HepG2 (cell line): ENCODE results near the gene MRPL10. TPM values are rescaled to one million over a fixed set of nuclear protein-coding genes. Genes with fewer than 3 reads are reported as not detected.

Experiments used
- ATAC-seq: fragments of 200-7000 bp; cut with Tn5 transposase; 3 replicates; pipeline ENCODE4 v1.9.1; 2020; ENCODE audit warnings: mild to moderate bottlenecking, moderate library complexity
- BruUV-seq: library from RNA; stranded (reverse); fragments of 400-500 nt; replicated peaks from 2 replicates; lab custom pipeline; 2021; lab: Mats Ljungman, UMichigan
- CTCF ChIA-PET: fragments of 300-600 bp; formaldehyde crosslinking; extraction: SDS; loops from one replicate; lab custom pipeline; 2021; ENCODE audit warnings: low total read pairs, inconsistent platforms, low intra/inter-chr PET ratio; lab: Yijun Ruan, JAX
- POLR2A ChIA-PET: fragments of 350-600 bp; sonication (Branson Sonifier 250); formaldehyde crosslinking; loops from one replicate; lab custom pipeline; 2020; ENCODE audit warnings: antibody characterized with exemption, inconsistent platforms; lab: Yijun Ruan, JAX
- DNase-seq: peaks from one replicate; pipeline ENCODE4 v3.0.0-alpha.2; 2015; ENCODE audit warnings: low spot score
- FAIRE-seq: peaks from 3 replicates; lab custom pipeline; 2011; peaks lifted over from hg19 to GRCh38; lab: Jason Lieb, UNC
- H2AFZ ChIP-seq: one replicate; pipeline ENCODE4 v1.6.1; 2011; ENCODE audit warnings: low read length, inconsistent platforms
- H3K27ac ChIP-seq: fragments of 300-600 bp; 3 replicates; pipeline ENCODE4 v1.8.0; 2011; ENCODE audit warnings: mixed run types, mild to moderate bottlenecking, mixed read lengths, low read length, inconsistent platforms; ENCODE audit not compliant: insufficient read depth; ENCODE audit errors: extremely low read length
- H3K27me3 ChIP-seq, 2 experiments: fragments of 200-600 bp in 1 of 2; 2 replicates in 1 of 2; 3 replicates in 1 of 2; pipeline versions ENCODE4 v1.6.0 to v1.8.0; 2011; ENCODE audit warnings: low read length in 2 of 2, mild to moderate bottlenecking in 2 of 2, moderate library complexity in 2 of 2, inconsistent platforms in 1 of 2; ENCODE audit not compliant: insufficient read depth in 2 of 2, control insufficient read depth in 1 of 2
- H3K36me3 ChIP-seq, 2 experiments: fragments of 200-600 bp in 1 of 2; replicated peaks in 1 of 2; 2 replicates in 1 of 2; 3 replicates in 1 of 2; pipeline versions ENCODE4 v1.5.1 to v1.8.0; 2011; ENCODE audit warnings: low read length in 2 of 2, inconsistent platforms in 1 of 2; ENCODE audit not compliant: insufficient read depth in 2 of 2, control insufficient read depth in 1 of 2
- H3K4me1 ChIP-seq: 2 replicates; pipeline ENCODE4 v1.5.1; 2012; ENCODE audit warnings: low read length, inconsistent platforms; ENCODE audit not compliant: insufficient read depth
- H3K4me2 ChIP-seq: 2 replicates; pipeline ENCODE4 v1.6.0; 2011; ENCODE audit warnings: low read depth, low read length, inconsistent platforms
- H3K4me3 ChIP-seq, 3 experiments: fragments of 200-600 bp in 1 of 3; sonication (generic), shearing (Covaris generic) in 1 of 3; replicated peaks in 1 of 3; 2 replicates each; pipeline ENCODE4 v1.5.1; 2011 to 2016; ENCODE audit warnings: low read length in 3 of 3, inconsistent platforms in 2 of 3, low read depth in 2 of 3, mild to moderate bottlenecking in 2 of 3, control low read depth in 1 of 3, mixed read lengths in 1 of 3; ENCODE audit not compliant: insufficient read depth in 1 of 3
- H3K79me2 ChIP-seq: one replicate; pipeline ENCODE4 v1.6.1; 2011; ENCODE audit warnings: low read length, inconsistent platforms; ENCODE audit not compliant: insufficient read depth
- H3K9ac ChIP-seq: 2 replicates; pipeline ENCODE4 v1.6.0; 2011; ENCODE audit warnings: mild to moderate bottlenecking, low read depth, low read length, inconsistent platforms; ENCODE audit not compliant: insufficient read depth
- H3K9me3 ChIP-seq: 2 replicates; pipeline ENCODE4 v1.5.1; 2012; ENCODE audit warnings: mild to moderate bottlenecking, low read length
- H4K20me1 ChIP-seq: 2 replicates; pipeline ENCODE4 v1.6.0; 2011; ENCODE audit warnings: inconsistent platforms, mild to moderate bottlenecking, low read length, moderate library complexity; ENCODE audit not compliant: insufficient read depth
- FOSL1 ChIP-seq: sonication (generic); formaldehyde crosslinking; IDR thresholded peaks from 2 replicates; pipeline ENCODE4 v1.9.0; 2021; ENCODE audit warnings: missing genetic modification reagents, borderline replicate concordance
- FOXA3 ChIP-seq: IDR thresholded peaks from 2 replicates; pipeline ENCODE4 v1.6.1; 2016; ENCODE audit warnings: missing genetic modification reagents, missing compliant biosample characterization
- NBN ChIP-seq: fragments of 450-650 bp; conservative IDR thresholded peaks from 2 replicates; pipeline ENCODE4 v1.6.1; 2017
- SOX13 ChIP-seq, 3 experiments: fragments of 450-650 bp in 1 of 3; sonication (generic) in 1 of 3; formaldehyde crosslinking in 1 of 3; IDR thresholded peaks in 2 of 3; conservative IDR thresholded peaks in 1 of 3; 2 replicates each; pipeline versions ENCODE4 v1.5.0 to v1.6.1; 2016 to 2020; ENCODE audit warnings: antibody characterized with exemption in 1 of 3, mild to moderate bottlenecking in 1 of 3, missing compliant biosample characterization in 1 of 3, missing genetic modification reagents in 1 of 3, moderate library complexity in 1 of 3
- TBP ChIP-seq: sonication (generic); formaldehyde crosslinking; IDR thresholded peaks from 2 replicates; pipeline ENCODE4 v1.5.0; 2020; ENCODE audit warnings: missing genetic modification reagents
- YEATS4 ChIP-seq: sonication (generic); formaldehyde crosslinking; IDR thresholded peaks from 2 replicates; pipeline ENCODE4 v1.4.0; 2020; ENCODE audit warnings: missing genetic modification reagents, borderline replicate concordance
- ZFP1 ChIP-seq: IDR thresholded peaks from 2 replicates; pipeline ENCODE4 v1.6.1; 2016
- ZNF230 ChIP-seq: sonication (generic); formaldehyde crosslinking; IDR thresholded peaks from 2 replicates; pipeline ENCODE4 v1.4.0; 2020; ENCODE audit warnings: mild to moderate bottlenecking, missing genetic modification reagents
- ZNF337 ChIP-seq: sonication (generic); formaldehyde crosslinking; IDR thresholded peaks from 2 replicates; pipeline ENCODE4 v1.5.1; 2020; ENCODE audit warnings: missing genetic modification reagents, low read depth, mild to moderate bottlenecking, borderline replicate concordance
- ZNF468 ChIP-seq: sonication (generic); formaldehyde crosslinking; IDR thresholded peaks from 2 replicates; pipeline ENCODE4 v1.8.0; 2022; ENCODE audit warnings: mild to moderate bottlenecking, moderate library complexity, missing genetic modification reagents
- ZNF570 ChIP-seq: sonication (generic); formaldehyde crosslinking; IDR thresholded peaks from 2 replicates; pipeline ENCODE4 v1.4.0; 2020; ENCODE audit warnings: mild to moderate bottlenecking, missing genetic modification reagents, borderline replicate concordance
- ZNF768 ChIP-seq: sonication (generic); formaldehyde crosslinking; IDR thresholded peaks from 2 replicates; pipeline ENCODE4 v1.4.0; 2020; ENCODE audit warnings: missing genetic modification reagents
- ZNF792 ChIP-seq: IDR thresholded peaks from 2 replicates; pipeline ENCODE4 v1.6.1; 2016
- WGBS: methylation state at CpG from one replicate; pipeline ENCODE4 v1.1.6; 2017; ENCODE audit warnings: low lambda C conversion rate; 5-methylcytosine and 5-hydroxymethylcytosine counted together
- in situ Hi-C: cut with HindIII; loops from 2 replicates; pipeline ENCODE4 v1.10.0; 2017; ENCODE audit warnings: low pct_unique_long_range_greater_than_20kb; ENCODE audit not compliant: extremely low pct_ligation_motif_present
- intact Hi-C: fragments of 100-400 bp; cut with micrococcal nuclease; formaldehyde crosslinking; loops from one replicate; pipeline ENCODE4 v1.10.0; 2022; ENCODE audit not compliant: unreplicated experiment
- polyA plus RNA-seq, 8 experiments: library from polyadenylated mRNA; depleted of rRNA in 3 of 8; stranded (reverse) in 7 of 8; unstranded in 1 of 8; fragments of >200 nt; fragmentation: Illumina TruSeq in 4 of 8; extraction: Trizol in 4 of 8; gene quantifications; 2 replicates each; pipeline versions ENCODE4 v1.2.1 to v1.2.3, GENCODE V29; 2011 to 2016; ENCODE audit warnings: low read depth in 4 of 8, missing spikeins in 1 of 8, mixed read lengths in 1 of 8; ENCODE audit not compliant: insufficient read depth in 1 of 8
- total RNA-seq, 5 experiments: library from RNA; depleted of rRNA; stranded (reverse); fragments of >200 nt; fragmentation: Illumina TruSeq; extraction: Trizol; gene quantifications; 2 replicates each; pipeline ENCODE4 v1.2.3, GENCODE V29; 2016; ENCODE audit warnings: low read depth in 1 of 5
- TF ChIP-seq, protein P1 (sequence below): sonication (generic); formaldehyde crosslinking; IDR thresholded peaks from 2 replicates; pipeline ENCODE4 v1.9.0; 2021; ENCODE audit warnings: missing genetic modification reagents, mild to moderate bottlenecking, borderline replicate concordance
- TF ChIP-seq, protein P2 (sequence below): sonication (generic); formaldehyde crosslinking; IDR thresholded peaks from 2 replicates; pipeline ENCODE4 v1.4.0; 2020; ENCODE audit warnings: missing genetic modification reagents

Gene MRPL10
- total and polyA plus RNA-seq, 2 of the 13 experiments (the other 11 are each of a cell fraction or from before 2014, with no cell fraction given): 56.7 to 149 TPM

DNA sequence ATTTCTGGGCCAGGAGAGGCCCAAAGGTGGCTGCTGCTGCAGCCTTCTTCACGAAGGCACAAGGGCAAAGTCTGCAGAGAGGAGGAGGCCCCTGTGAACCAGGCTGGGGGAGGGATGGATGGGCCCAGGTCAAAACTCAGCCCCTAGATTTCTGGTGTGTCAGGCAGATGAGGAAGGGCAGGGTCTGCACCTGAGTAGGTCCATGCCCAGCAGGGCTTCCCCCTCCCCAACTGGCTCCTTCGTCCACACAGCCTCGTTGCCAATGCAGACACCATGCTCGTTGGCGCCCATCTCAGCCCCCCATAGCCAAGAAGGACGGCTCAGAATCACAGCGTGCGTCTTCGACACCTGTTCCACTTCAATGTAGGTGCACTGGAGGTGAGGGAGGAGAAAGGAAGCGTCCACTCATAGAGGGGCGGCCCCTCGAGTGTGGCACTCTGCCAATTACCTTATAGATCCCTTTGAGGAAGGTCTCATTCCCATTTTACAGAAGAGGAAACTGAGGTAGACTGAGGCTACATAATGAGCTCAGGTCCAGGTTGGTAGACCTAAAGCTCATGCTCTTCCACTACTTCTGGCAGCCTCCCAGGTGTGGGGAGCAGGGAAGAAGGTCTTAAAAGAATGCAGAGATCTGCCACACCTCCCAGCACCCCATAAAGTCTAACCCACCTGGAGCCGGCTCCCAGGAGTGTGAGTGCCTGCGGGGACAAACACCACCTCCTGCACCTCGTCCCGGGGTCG lies 8.8 kb upstream of the MRPL10 start (continued):
- TF ChIP-seq, protein P1, sequence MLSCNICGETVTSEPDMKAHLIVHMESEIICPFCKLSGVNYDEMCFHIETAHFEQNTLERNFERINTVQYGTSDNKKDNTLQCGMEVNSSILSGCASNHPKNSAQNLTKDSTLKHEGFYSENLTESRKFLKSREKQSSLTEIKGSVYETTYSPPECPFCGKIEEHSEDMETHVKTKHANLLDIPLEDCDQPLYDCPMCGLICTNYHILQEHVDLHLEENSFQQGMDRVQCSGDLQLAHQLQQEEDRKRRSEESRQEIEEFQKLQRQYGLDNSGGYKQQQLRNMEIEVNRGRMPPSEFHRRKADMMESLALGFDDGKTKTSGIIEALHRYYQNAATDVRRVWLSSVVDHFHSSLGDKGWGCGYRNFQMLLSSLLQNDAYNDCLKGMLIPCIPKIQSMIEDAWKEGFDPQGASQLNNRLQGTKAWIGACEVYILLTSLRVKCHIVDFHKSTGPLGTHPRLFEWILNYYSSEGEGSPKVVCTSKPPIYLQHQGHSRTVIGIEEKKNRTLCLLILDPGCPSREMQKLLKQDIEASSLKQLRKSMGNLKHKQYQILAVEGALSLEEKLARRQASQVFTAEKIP (CRISPR knock-in tag): no peak
- TF ChIP-seq SOX13 (IDR thresholded peaks at IDR 0.05): no peak
- TF ChIP-seq SOX13 (CRISPR knock-in tag; conservative IDR thresholded peaks at IDR 0.05 in 1 of 2, IDR thresholded peaks at IDR 0.05 in 1 of 2): no peak
- no peak for TF ChIP-seq NBN
- no peak for TF ChIP-seq YEATS4
- TF ChIP-seq ZNF468 (CRISPR knock-in tag): no peak

DNA sequence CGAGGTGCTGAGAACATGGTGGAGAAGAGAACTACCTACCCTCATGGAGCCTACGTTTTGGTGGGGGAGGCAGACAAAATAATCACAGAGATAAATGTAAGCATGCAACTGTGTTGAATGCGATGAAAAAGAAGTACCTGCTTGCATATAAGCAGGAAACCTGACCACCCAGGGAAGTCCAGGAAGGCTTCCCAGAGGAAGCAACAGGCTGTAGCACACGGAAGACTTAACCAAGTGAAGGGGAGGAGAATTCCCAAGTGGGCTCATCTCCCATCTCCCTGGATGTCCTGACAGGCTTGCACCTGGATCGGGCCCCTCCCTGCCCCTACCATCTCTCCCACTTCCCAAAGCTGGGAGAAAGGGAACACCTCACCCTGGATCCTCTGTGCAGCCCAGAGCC lies 7.7 kb upstream of the MRPL10 start:
- Histone ChIP-seq H3K4me2 (peak overlapping the region; percentile 89; the same call in 1 of the 2 replicates), H3K4me3 (no peak overlapping the region; a peak in 1 of 6 replicates)
- no peak for FAIRE-seq

More for the DNA sequence above, 7.7 kb upstream of the MRPL10 start:
- intact Hi-C loops (no loop called here), in situ Hi-C loops (no loop called here)
- no peak overlapping the region for H3K9ac ChIP-seq
- H3K79me2 ChIP-seq: peaks cover 10% of the 10 kb centered on the region
- H2AFZ ChIP-seq: no peak overlapping the region
- no peaks in the 10 kb centered on the region; a peak in 2 of 5 replicates for H3K36me3 ChIP-seq
- H3K9me3 ChIP-seq: no peaks in the 10 kb centered on the region
- no peak for DNase-seq
- ATAC-seq: no peak
- POLR2A ChIA-PET: interaction anchor here (1.1 kb wide), 1 partner anchor 57 kb away, joined by 3 read pairs; the partner anchor contains the start of gene SP2
- TF ChIP-seq ZNF570 (CRISPR knock-in tag): no peak
- TF ChIP-seq, protein P2, sequence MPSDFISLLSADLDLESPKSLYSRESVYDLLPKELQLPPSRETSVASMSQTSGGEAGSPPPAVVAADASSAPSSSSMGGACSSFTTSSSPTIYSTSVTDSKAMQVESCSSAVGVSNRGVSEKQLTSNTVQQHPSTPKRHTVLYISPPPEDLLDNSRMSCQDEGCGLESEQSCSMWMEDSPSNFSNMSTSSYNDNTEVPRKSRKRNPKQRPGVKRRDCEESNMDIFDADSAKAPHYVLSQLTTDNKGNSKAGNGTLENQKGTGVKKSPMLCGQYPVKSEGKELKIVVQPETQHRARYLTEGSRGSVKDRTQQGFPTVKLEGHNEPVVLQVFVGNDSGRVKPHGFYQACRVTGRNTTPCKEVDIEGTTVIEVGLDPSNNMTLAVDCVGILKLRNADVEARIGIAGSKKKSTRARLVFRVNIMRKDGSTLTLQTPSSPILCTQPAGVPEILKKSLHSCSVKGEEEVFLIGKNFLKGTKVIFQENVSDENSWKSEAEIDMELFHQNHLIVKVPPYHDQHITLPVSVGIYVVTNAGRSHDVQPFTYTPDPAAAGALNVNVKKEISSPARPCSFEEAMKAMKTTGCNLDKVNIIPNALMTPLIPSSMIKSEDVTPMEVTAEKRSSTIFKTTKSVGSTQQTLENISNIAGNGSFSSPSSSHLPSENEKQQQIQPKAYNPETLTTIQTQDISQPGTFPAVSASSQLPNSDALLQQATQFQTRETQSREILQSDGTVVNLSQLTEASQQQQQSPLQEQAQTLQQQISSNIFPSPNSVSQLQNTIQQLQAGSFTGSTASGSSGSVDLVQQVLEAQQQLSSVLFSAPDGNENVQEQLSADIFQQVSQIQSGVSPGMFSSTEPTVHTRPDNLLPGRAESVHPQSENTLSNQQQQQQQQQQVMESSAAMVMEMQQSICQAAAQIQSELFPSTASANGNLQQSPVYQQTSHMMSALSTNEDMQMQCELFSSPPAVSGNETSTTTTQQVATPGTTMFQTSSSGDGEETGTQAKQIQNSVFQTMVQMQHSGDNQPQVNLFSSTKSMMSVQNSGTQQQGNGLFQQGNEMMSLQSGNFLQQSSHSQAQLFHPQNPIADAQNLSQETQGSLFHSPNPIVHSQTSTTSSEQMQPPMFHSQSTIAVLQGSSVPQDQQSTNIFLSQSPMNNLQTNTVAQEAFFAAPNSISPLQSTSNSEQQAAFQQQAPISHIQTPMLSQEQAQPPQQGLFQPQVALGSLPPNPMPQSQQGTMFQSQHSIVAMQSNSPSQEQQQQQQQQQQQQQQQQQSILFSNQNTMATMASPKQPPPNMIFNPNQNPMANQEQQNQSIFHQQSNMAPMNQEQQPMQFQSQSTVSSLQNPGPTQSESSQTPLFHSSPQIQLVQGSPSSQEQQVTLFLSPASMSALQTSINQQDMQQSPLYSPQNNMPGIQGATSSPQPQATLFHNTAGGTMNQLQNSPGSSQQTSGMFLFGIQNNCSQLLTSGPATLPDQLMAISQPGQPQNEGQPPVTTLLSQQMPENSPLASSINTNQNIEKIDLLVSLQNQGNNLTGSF (CRISPR knock-in tag): no peak
- no peak for TF ChIP-seq ZNF230
- TF ChIP-seq ZFP1 (CRISPR knock-in tag): no peak
- no peak for TF ChIP-seq TBP (CRISPR knock-in tag)
- TF ChIP-seq ZNF768 (CRISPR knock-in tag): no peak
- TF ChIP-seq ZNF792 (CRISPR knock-in tag): no peak
- TF ChIP-seq FOXA3 (CRISPR knock-in tag): no peak
- TF ChIP-seq FOSL1 (CRISPR knock-in tag): no peak
- no peak for TF ChIP-seq ZNF337 (CRISPR knock-in tag)
- no peak overlapping the region for H3K27ac ChIP-seq
- no TSS peak for BruUV-seq
- no peaks in the 10 kb centered on the region; a peak in 1 of 5 replicates for H3K27me3 ChIP-seq
- CTCF ChIA-PET: no interaction called here
- WGBS: 94% methylated on average over 5 of the region's 5 CpGs
- H4K20me1 ChIP-seq: no peaks in the 10 kb centered on the region
- peaks cover 64% of the 10 kb centered on the region for H3K4me1 ChIP-seq
